ENCODE data around the gene FBXO33.

FBXO33 gene, protein sequence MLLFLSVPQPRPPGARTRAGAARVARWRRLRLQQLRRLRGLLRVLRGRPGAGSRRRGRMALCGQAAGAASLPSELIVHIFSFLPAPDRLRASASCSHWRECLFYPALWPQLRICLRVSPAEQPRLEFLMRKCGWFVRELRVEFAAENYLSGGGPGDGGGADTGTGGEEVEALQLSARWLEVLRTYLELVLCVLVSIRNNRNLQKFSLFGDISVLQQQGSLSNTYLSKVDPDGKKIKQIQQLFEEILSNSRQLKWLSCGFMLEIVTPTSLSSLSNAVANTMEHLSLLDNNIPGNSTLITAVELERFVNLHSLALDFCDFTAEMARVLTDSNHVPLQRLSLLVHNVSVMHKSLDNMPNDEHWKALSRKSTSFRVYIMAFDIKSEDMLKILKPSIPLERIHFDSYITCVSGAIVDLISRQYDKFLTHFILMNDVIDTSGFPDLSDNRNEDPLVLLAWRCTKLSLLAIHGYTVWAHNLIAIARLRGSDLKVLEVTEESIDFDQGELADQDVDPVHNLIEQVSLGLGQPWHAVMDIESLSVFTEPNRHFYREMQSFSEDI

DNA sequence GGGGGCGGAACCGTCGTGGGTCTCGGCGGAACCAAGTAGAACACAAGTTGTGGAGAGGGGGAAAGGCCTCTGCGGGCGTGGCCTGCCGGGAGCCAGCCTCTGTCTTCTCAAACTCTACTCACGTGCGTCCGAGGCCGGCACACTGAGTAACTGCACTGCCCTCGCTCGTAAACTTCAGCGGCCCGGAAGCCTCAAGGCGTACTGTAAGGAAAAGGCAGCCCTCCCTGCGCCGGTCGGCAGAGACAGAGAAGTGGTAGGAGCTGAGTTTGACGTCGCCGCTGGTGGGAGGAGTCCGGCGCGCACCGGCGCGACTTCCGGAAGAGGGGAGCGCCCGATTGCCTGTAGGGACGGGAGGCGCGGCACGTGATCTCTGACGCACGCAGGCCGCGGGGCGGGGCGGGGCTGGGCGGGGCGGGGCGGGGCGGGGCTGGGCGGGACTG, at the start of gene FBXO33:
FBXO33 (minus strand) TSS at position 255 of the 440 bp plus-strand sequence. CDS start 271 bp downstream, outside the sequence.
- peak; percentile 93 to 95 for DNase-seq (ENCODE audit: low read depth in 1 of 2, low spot score in 1 of 2)

DNA sequence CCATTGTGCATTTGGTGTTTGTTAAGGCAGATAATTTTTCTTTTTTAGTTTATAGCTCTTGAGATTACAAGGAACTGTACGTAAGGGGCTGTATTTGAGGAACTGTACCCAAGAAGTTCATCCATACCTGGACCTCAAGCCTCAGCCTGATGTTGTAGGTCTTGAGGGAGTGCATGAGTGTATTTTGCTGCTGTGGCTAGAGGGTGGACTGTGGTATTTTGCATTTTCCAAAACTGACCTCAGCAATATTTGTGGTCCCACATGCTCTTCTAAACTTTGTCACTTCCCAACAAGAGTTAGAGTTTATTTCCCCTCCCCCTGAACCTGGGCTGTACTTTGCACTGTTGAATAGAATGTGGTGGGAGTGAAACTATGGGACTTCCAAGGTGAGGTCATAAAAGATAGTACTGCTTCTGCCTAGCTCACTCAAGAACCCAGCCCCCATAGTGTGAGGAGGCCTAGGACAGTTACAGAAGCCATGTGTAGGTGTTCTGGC, 42.2 kb upstream of the FBXO33 start:
- DNase-seq (ENCODE audit: low read depth in 1 of 2, low spot score in 1 of 2) = no peak

DNA sequence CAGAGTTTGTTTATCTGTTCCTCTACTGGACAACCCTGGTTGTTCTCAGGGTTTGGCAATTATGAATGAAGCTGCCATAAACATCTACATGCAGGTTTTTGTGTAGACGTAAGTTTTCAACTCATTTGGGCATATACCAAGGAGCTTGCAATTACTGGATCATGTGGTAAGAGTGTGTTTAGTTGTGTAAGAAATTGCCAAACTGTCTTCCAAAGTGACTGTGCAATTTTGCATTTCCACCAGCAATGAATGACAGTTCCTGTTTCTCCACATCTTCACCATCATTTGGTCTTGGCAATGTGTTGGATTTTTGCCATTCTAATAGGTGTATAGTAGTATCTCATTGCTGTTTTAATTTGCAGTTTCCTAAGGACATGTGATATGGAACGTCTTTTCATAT, 39.8 kb upstream of the FBXO33 start:
- DNase-seq (ENCODE audit: low read depth in 1 of 2, low spot score in 1 of 2) = no peak

DNA sequence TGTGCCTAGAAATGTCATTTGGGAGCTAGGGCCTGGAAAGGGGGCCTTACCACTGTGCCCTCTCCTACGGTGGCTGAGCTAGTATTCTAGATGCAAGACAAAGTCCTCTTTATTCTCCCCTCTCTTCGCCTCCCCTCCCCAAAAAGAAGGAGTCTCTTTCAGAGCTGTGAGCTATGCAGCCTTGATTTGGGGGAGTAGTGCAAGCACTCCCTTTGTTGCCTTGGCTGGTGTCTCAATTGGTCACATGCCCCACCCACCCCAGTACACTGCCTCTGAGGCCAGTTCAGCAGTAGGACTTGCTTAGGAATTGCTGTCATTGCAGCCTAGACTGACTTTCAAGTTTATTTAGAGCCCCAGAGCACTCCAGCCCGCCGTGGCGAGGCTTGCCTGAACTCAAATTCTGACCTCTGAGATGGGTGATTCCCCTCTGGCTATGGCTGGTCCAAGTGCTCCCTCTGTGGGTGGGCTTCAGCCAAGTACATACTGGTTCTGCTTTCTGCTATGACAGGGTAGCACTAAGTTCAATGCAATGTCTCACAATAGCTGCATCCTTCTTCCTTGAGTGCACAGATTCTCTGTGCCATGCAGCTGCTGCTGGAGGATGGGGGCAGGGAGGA, 37.0 kb upstream of the FBXO33 start:
- no peak for DNase-seq (ENCODE audit: low read depth in 1 of 2, low spot score in 1 of 2)

DNA sequence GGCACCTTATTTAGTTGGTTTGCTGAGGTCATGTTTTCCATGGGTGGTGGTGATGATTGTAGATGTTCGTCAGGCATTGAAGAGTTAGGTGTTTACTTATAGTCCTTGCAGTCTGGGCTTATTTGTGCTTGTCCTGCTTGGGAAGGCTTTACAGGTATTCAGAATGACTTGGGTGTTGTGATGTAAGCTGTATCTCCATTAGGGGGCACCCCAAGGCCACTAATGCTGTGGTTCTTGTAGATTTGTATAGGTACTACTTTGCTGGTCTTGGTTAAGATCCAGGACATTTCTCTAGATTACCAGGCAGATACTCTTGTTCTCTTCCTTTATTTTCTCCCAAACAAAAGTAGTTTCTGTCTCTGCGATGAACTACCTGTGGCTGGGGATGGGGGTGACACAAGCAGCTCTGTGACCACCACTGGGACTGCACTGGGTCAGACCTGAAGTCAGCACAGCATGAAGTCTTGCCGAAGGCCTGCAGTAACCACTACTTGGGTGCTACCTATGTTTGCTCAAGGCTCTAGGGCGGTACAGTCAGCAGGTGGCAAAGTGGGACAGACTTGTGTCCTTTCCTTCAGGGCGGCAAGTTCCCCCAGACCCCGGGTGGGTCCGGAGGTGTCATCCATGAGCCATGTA, 35.8 kb upstream of the FBXO33 start:
- DNase-seq (ENCODE audit: low read depth in 1 of 2, low spot score in 1 of 2) = no peak

DNA sequence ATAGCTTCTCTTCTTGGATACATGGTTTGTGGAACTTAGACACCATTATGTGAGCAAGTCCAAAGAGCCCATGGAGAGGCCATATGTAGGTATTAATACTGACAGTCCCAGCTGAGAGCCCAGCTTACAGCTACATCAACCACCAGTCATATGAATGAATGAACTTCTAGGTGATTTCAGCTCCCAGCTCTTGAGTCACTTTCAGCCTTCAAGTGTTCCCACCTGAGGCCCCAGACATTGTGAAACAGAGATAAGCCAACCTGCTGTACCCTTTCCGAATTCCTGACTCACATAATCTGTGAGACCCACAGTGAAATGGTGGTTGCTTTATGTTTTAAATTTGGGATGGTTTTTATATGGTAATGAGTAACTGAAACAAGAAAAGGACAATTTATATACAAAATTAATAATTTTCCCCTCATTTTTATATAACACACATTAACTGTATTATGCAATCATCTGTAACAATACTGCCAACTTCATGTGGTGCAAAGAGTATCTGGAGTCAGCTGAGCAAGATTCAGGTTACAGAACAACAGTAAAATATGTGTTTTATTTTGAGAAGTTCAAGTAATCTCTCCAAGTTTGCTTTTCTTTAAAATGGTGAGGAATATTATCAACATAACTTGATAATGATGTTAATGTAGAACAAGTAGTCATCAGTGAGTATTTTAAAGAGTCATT, 27.7 kb upstream of the FBXO33 start:
- no peak for DNase-seq (ENCODE audit: low read depth in 1 of 2, low spot score in 1 of 2)

DNA sequence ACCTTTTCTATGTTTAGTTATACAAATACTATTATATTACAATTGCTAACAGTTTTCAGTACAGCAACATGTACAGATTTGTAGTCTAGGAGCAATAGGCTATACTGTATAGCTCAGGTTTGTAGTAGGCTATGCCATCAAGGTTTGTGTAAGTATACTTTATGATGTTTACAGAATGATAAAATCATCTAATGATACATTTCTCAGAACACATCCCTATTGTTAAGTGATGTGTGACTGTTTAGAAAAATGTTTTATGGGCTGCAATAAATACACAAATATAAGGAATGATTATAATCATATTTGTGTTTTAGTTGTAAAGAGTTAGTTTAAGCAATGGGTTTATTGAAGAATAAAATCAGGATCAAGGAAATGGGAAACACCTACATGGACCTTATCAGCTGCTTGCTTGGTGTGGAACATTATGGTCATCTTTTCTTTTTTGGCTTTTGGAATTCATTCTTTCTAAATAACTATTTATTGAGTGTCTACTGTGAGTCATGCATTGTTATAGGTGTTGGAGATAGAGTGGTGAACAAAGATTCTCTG, 24.5 kb upstream of the FBXO33 start:
- no peak for DNase-seq (ENCODE audit: low read depth in 1 of 2, low spot score in 1 of 2)

DNA sequence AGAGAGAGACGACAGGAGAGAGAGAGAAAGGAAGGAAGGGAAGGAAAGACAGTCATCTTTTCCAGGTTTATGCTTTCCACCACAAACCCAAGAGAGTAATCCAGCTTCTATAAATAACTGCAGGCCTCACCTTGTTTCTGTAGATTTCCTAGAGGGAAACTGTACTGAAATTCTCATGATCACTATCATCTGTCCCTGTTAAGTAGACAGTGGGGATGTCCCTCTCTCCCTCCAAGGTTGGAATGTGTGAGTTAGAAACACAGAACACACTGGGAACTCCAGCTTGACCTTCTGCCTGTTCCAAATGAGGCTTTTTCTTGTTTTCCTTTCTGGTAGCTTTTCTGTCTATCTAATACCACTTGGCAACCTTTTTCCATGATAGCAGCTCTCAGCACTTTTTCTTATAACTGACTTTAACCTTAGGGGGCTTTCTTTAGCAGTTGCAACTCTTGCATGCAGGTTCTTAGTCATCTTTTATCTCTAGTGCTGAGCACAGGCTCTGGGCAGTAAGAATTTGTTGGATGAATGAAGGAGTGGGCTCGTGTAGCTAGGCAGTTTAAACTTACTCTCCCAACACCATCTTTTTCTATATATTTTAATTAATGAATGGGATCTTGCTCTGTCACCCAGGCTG, 22.8 kb upstream of the FBXO33 start:
- no peak for DNase-seq (ENCODE audit: low read depth in 1 of 2, low spot score in 1 of 2)

DNA sequence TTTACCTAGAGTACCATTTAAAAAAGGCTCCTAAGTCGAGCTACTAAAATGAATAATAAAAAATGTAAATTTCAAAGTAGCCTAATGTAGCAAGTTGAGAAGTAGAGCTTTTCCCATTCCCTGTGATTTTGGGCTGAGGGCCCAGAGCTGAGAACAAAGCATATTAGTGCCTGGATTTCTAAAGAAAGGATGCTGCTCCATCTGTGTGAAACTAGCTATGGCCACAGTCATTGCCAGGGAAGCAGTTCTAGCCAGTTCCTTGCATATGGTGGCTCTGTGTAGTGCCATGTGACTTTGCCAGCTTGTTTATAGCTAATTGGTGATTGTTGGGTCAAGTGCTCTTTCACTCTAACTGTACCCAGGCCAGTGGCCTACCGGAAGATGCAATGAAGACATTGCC, 20.4 kb upstream of the FBXO33 start:
- no peak for DNase-seq (ENCODE audit: low read depth in 1 of 2, low spot score in 1 of 2)

DNA sequence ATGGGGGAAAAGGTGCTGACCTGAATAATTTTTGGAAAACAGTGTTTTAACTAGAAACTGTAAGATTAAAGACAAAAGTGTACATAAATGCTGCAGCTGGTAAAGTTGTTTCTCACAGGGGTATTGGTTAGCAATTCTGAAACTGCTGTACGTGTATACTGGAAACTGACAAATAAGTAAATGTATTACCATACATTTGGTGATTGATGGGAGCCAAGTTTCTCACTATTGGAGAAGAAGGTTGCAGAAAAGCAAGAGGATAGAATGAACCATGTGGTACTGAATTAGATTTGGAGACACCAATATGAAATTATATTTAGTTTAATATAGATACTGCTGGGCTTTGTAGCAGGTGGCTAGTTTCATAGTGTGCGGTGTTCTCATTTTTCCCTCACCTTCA, 19.6 kb upstream of the FBXO33 start:
- no peak for DNase-seq (ENCODE audit: low read depth in 1 of 2, low spot score in 1 of 2)

DNA sequence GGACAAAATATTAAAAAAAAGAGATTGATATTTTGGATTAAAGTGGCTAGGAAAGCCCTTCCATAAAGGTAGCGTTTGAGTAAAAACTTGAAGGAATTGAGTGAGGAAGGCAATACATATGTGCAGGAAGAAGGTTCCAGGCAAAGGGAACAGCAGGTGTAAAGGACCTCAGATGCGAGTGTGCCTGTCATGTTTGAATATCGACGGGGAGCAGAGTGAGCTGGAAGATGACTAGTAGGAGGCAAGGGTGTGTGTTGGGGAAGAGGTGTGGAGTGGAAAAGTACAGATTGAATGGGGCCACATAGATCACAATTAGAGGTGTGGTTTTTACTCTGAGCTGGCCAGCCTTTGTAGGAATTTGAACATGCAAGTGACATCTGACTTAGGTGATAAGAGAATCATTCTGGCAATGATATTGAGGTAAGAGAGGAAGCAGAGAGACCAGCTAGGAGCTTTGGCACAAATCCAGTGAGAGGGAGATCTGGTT, 15.0 kb upstream of the FBXO33 start:
- DNase-seq (ENCODE audit: low read depth in 1 of 2, low spot score in 1 of 2) = no peak

DNA sequence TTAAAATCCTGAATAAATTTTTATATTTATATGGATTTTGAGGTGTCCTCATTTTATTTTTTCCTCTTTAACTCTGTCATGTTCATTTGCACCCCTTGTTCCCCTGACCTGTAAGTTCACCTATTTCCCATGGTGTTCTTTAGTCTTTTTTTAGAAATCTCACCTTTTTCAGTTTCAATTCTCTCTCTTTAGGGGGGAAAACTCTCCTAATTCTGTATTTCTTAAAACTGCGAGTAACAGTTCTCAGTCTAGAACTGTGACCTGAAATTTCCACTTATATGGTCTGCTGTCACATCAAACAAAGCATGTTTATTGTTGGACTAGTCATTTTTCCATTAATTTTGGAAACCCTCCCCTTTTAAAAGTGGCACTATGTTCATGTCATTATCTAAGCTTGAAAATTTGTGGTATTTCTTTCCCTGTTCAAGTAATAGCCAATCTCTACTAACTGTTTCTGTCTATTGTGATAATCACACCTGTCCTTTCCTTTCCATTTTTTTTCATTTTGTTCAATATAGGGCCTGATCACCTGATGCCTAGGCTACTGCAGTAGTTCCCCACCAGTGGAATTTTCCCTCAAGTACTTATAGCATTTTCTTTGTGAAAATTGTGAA, 14.0 kb upstream of the FBXO33 start:
- DNase-seq (ENCODE audit: low read depth in 1 of 2, low spot score in 1 of 2) = no peak

DNA sequence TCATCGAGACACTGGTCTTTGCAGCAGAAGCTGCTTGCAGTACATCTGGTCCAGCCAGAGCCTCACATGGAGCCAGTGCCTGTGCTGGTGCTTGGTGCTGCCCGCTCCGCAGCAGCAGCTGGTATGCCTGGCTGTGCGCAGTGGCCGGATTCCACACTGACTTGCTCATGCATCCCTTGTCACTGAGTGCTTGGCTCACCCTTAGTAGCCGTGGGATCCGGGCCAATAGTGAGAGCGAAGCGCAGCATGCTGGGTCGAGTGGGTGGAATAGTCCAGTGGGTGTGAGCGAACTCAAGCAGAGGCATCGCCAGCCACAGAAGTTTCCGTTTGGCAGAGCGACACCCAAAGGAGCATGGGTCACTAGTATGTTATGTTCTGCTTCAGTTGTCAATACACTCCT, 10.1 kb upstream of the FBXO33 start:
- DNase-seq (ENCODE audit: low read depth in 1 of 2, low spot score in 1 of 2) = no peak

DNA sequence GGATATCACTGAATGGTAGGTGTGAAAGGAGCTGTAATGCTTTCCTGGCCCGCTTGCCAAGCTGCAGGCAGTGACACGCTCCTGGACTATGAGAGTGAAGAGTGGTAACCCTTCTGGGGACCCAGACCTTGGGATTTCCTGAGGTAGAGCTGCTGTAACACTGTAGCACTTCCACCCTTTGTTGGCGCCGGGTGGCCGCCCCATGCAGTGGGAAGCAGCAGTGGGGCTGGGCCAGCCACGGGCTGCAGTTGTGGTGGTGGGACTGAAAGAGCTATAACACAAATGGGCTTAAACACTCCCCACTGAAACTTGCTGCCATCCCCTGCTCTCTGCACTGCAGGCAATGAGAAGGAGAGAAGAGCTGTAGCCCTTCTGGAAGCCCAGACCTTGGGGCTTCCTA, 9.6 kb upstream of the FBXO33 start:
- no peak for DNase-seq (ENCODE audit: low read depth in 1 of 2, low spot score in 1 of 2)

DNA sequence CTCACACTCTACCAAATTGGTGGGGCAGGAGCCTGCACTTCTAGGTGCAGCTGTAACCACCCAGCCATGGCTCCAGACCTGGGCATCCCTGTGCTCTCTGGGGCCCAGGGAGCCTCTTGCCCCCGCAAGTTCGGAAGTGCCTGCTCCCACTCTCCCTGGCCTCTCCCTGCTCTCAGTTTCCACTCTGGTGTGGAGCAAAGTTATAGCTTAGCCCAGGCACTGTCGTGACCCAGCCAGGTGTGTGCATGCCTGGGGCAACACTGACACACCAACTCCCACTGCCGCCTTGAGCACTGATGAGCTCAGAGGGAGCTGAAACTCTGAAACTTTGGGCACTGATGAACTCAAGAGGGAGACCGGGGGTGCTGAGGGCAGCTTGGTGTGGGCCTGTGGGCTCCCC, 8.7 kb upstream of the FBXO33 start:
- no peak for DNase-seq (ENCODE audit: low read depth in 1 of 2, low spot score in 1 of 2)

DNA sequence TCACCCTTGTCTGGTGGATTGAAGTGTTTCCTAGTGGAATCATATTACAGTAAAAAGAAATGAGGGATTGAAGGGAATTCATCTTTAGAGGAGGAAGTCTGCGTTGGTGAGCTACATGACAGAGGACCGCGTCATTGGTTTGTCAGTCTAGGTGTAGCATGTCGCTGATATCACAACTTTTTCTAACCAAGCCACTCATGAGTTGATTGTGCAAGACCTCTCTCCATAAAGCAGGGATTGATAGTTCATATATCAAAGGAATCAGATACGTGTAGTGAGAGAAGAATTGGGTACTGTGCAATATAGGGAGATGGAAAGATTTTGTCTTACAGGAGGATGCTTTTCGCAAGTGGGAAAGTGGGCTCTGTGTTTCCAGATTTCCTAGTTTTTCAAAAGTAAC, 3.0 kb upstream of the FBXO33 start:
- no peak for DNase-seq (ENCODE audit: low read depth in 1 of 2, low spot score in 1 of 2)

DNA sequence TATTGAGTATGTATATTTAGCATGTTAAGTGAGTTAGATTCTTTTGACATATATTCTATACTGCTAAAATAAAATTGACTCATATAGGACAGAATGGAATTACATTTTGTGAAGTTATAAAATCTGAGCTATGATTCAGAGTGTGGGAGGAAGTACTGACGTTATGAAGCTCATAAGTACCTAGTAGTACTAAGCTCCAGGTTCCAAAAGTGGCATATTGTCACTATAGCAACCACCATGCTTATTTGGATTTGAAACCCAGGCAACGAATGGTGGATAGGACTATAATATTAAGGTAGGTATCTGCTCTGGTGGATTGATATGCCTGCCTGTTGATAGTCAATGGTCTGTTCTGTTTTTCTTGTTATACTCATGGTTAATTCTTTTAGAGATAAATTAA, 2.2 kb upstream of the FBXO33 start:
- no peak for DNase-seq (ENCODE audit: low read depth in 1 of 2, low spot score in 1 of 2)

DNA sequence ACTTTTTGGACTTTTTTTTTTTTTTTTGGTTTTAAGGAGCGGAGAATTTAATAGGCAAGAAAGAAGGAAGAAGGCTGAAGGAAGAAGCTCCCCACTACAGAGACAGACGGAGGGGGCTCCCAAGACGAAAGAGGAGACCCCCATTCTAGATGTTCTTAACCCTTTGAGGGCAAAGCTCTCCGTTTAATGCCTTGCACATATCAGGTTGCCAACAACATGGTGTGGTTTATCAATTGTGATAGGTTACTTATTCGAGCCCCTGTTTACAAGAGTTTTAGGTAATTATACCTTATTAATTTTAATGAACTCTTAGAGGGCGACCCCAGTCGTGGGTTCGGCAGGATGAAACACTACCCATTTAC, 1.2 kb upstream of the FBXO33 start:
- DNase-seq (ENCODE audit: low read depth in 1 of 2, low spot score in 1 of 2) = no peak

DNA sequence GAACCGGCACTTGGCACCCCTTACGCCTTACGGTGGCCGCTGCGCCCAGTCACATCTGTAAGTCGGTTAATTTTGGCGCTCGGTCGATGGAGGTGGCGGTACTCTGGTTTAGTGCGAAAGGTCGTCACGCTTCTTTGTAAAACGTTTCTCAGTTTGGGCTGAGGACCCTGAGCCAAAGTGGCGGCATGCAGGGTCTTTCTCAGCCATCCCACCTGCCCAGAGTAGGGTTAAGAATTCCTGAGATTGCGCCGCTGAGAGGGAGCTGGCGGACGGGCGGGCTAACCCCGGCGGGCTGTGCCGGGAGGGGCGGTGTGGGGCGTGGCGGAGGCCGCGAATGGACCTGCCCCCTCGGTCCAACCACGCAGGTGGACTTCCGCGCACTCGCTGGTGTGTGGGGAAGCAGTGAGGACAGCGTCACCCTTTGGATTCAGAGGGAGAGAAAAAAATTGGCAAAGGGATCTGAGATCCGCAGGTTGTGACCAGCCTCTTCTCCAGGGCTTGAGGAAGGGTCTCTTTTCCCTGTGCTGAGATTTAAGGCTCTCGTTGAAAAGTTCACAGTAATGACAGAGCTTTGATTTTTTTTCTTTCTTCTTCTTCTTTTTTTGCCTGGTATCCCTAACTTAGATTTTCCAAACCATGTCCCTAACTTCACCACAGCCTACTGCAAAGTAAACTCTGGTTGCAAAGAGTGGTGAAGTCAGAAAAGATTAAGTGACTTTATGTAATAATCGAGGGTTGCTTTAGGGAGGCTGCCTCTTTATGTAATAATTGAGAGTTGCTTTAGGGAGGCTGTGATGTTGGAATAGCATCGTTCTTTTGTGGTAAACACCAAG, 602 bp upstream of the FBXO33 start:
- DNase-seq (ENCODE audit: low read depth in 1 of 2, low spot score in 1 of 2) = peak in 1 of 2 donors; percentile 56

Measured in activated CD4-positive, alpha-beta T cell treated with anti-CD3 and anti-CD28 coated beads, Interleukin-2, amount 50 U/mL, for 24 hours (primary cell).